Testis (tissue), 2 donors: ENCODE results near the gene DFFA.

Source experiments
- POLR2A ChIP-seq: fragments of 450-650 bp; IDR thresholded peaks from one replicate; pipeline ENCODE4 v1.6.1; 2017; ENCODE audit warnings: antibody characterized with exemption, mild to moderate bottlenecking, moderate library complexity
- TF ChIP-seq, protein P1 (sequence below), 3 experiments: fragments of 450-650 bp in 2 of 3; fragments of 200-600 bp in 1 of 3; sonication (generic) in 1 of 3; IDR thresholded peaks; one replicate each; pipeline ENCODE4 v1.5.1; 2016 to 2019; ENCODE audit warnings: antibody characterized with exemption in 3 of 3, mild to moderate bottlenecking in 2 of 3, moderate library complexity in 1 of 3

DNA sequence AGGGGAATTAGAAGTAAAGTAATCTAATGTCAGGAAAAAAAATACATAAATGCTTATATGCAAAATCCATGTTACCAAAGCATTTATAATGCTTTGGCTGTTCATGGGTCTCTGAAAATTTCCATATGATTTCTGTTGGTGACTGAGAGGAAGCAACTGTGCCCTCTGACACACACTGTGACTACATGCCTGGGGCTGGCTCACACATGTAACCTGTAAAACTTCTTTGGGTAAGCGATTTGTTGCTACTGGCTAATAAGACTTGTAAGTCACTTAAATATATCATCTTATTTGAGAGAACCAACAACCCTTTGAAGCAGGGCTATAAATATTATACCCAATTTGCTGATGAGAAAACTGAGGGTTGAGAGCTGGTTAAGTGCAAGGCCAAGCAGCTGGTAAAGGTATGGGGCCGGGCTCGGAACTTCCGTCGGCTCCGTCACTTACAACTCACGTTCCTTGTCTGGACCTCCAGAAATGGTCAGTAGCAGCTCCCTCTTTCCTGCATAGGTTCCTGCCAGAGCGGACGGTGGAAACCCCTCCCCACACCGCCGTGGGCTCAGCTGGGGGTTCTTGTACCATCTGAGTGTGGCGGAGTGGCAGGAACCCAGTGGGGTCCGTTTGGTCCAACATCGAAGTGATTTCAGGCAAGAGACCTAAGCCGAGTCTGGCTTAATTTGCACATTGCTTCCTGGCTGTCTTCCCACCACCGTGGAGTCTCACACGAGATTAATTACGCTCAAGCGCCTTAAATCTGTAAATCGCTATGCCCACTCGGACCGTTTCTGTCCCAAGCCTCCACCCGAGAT is 714 bp downstream of the DFFA start:
- TF ChIP-seq POLR2A, result no peak
- TF ChIP-seq, protein P1, sequence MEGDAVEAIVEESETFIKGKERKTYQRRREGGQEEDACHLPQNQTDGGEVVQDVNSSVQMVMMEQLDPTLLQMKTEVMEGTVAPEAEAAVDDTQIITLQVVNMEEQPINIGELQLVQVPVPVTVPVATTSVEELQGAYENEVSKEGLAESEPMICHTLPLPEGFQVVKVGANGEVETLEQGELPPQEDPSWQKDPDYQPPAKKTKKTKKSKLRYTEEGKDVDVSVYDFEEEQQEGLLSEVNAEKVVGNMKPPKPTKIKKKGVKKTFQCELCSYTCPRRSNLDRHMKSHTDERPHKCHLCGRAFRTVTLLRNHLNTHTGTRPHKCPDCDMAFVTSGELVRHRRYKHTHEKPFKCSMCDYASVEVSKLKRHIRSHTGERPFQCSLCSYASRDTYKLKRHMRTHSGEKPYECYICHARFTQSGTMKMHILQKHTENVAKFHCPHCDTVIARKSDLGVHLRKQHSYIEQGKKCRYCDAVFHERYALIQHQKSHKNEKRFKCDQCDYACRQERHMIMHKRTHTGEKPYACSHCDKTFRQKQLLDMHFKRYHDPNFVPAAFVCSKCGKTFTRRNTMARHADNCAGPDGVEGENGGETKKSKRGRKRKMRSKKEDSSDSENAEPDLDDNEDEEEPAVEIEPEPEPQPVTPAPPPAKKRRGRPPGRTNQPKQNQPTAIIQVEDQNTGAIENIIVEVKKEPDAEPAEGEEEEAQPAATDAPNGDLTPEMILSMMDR (IDR thresholded peaks at IDR 0.05), result no peak
